ENCODE results near the gene KLRD1.
"Not testable (repeated sequence)": the region's sequence is repeated elsewhere in the genome, so short reads cannot be mapped to it uniquely, and the experiment has no call there.

KLRD1 gene

GRCh38 chr12:10338470-10338869, 30.8 kb downstream of the KLRD1 start:
- DNase-seq (ENCODE audit: low read depth, low spot score), result not testable (repeated sequence)

- DNase-seq (ENCODE audit: low read depth, low spot score), result no peak
Measured at GRCh38 chr12:10339053-10339840, 31.6 kb downstream of the KLRD1 start.

DNA sequence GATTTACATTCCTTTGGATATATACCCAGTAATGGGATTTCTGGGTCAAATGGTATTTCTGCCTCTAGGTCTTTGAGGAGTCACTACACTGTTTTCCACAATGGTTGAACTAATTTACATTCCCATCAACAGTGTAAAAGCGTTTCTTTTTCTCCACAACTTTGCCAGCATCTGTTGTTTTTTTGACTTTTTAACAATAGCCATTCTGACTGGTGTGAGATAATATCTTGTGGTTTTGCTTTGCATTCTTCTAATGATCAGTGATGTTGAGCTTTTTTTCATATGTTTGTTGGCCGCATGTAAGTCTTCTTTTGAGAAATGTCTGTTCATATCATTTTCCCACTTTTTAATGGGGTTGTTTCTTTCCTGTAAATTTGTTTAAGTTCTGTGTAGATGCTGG, 33.3 kb downstream of the KLRD1 start:
- DNase-seq (ENCODE audit: low read depth, low spot score), result not testable (repeated sequence)

DNA sequence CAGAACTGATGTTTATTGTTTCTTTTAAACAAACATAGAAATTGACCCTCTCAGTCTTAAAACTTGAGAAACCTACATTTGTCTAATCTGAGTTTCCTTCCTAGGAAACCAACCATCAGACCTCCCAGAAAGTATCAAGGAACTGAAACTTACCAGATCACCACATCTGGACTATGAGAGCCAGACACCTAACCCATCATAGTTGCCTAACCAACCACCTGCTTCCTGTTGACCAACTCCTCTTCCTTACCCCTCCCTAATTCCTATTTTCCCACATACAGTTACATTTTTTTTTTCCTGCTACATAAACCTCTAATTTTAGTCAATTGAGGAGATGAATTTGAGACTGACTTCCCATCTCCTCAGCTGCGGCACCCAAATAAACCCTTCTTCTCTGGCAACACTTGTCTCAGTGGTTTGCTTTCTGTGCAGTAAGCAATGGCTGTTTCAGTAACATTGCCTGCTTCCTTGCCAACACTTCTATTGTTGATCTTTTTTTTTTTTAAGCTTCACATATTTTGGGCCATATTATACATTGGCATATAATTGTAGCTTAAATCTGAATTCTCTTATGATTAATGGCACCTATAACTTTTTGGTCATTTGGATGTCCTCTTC, 34.3 kb downstream of the KLRD1 start:
- DNase-seq (ENCODE audit: low read depth, low spot score), result no peak

GRCh38 chr12:10351457-10351856, 43.8 kb downstream of the KLRD1 start:
- DNase-seq (ENCODE audit: low read depth, low spot score), result not testable (repeated sequence)

DNA sequence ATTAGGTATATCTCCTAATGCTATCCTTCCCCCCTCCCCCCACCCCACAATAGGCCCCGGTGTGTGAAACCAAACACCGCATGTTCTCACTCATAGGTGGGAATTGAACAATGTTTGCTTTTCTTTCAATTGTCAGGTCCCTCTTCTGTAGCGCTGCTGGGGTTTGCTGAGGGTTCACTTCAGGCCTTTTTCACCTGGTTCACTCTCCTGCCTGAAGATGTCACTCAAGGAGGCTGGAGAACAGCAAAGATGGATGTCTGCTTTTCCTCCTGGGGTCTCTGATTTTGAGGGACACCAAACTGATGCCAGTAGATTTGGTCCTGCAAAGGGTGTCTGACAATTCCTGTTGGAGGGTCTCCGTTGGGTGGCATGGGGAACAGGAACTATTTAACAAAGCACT, 46.4 kb downstream of the KLRD1 start:
- DNase-seq (ENCODE audit: low read depth, low spot score), result no peak

GRCh38 chr12:10354502-10354901, 46.8 kb downstream of the KLRD1 start:
- DNase-seq (ENCODE audit: low read depth, low spot score), result no peak

- DNase-seq (ENCODE audit: low read depth, low spot score), result no peak
Measured at GRCh38 chr12:10358131-10358530, 50.5 kb downstream of the KLRD1 start.

DNA sequence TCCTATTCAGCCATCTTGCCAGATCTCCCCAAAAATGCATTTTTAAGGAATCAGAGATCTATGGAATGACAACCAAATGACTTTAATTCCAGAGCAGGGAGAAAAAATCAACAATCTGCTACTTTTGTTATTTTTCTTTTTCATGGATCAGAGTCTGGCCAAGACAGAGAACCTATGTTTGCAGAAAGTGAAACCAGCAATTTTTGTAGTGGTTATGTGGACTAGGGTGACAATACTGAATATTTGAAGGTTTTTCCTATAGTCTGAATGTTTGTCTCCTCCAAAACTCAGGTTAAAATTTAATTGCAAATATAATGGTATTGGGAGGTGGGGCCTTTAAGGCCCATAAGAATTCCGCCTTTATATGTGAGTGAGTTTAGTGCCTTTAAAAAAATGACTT, 51.3 kb downstream of the KLRD1 start:
- DNase-seq (ENCODE audit: low read depth, low spot score), result no peak

- DNase-seq (ENCODE audit: low read depth, low spot score), result no peak
Measured at GRCh38 chr12:10361084-10361483, 53.4 kb downstream of the KLRD1 start.

DNA sequence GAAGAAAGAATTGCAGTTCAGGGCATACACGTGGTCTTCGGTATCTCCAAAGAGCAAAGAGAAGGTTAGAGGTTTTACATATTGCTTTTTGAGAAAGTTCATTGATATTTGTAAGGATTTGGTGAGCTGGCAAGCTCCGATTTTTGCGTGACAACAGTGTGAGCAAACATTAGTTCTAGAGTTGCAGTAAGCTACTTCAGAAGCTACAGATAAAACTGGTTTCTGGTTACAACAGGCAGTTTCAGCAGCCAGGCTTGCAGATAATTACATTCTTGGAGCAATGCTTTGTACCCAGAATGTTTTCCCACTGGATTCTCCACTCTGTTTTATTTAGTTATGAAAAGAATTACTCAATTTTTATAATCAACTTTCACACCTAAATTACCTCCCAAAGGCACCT, 54.0 kb downstream of the KLRD1 start:
- no peak for DNase-seq (ENCODE audit: low read depth, low spot score)

- no peak for DNase-seq (ENCODE audit: low read depth, low spot score)
Measured at GRCh38 chr12:10362325-10362724, 54.7 kb downstream of the KLRD1 start.

DNA sequence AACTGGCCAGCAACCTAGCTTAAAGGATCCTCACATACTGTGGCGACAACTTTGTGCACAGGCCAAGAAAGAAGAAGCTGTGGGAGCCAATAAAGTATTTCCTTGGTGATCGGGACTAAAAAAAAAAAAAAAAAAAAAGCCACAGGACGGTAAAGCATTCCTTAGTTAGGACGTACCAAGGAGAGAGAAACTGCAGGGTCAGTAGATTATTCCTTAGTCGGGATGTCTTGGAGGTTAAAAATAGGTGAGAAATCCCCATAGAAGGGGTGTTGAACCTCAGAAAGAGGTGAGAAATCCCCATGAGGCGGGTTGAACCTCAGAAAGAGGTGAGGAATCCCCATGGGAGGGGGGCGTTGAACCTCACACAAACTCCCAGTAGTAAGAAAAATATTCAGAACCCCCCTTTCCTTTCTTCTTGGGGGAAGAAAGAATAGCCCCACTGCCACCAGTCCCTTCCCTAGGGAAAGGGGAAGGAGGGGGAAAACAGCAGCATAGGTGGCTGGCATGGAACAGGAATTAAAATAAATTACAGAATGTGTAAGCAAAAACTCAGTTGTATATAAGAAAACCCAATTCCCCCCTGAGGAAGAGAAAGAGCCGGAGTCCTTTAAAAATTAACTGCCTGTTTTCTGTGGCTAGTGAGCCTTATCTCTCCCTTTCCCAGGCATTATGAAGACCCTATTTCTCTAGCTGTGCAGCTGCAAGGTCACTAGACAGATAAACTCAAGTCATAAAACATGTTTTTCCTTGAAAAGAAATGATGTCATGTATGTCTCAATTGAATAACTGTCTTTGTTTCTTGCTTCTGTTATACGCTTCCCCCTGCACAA, 55.4 kb downstream of the KLRD1 start:
- no peak for DNase-seq (ENCODE audit: low read depth, low spot score)

- DNase-seq (ENCODE audit: low read depth, low spot score), result no peak
Measured at GRCh38 chr12:10363658-10363913, 55.9 kb downstream of the KLRD1 start.

DNA sequence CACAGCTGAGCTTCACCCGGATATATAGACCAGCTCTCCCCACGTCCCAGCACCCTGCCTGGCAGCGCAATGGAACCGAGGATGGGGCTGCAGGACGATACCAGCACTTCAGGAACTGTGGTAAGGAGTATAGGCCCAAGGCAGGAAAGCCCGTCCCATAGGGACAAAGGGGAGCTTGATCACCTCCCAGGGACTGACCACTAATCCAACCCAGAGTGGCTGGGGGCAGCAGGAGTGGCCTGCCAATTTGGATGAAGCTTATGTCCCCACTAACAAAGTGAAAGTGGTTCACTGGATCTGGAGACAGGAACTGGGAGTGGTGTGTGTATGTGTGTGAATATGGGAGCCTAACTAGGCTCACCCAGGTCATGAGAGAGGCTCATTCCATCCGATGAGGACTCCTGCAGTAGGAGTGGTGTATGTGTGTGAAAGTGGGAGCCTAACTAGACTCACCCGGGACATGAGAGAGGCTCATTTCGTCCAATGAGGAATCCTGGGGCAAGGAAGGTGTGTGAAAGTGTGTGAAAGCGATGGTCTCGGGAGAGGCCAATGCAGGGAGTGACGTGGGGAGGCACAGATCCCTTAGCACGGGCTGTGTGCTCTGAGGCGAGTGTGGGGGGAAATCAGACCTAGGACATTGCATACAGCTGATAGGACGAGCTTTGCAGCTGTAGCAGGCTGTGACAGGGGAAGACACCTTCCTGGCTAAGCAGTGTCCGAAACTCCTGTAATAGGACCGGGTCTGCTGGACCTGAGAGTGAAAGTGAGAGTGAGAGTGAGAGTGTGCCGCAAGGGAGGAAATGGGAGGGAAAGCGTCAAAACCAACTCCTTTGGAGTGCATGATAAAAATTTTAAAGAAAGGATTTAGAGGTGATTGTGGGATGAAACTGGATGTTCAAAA, 56.5 kb downstream of the KLRD1 start:
- DNase-seq (ENCODE audit: low read depth, low spot score), result no peak

GRCh38 chr12:10364815-10365622, 57.3 kb downstream of the KLRD1 start:
- peak; percentile 69 for DNase-seq (ENCODE audit: low read depth, low spot score)

- DNase-seq (ENCODE audit: low read depth, low spot score), result no peak
Measured at GRCh38 chr12:10365696-10366405, 58.2 kb downstream of the KLRD1 start.

- DNase-seq (ENCODE audit: low read depth, low spot score), result no peak
Measured at GRCh38 chr12:10366875-10367274, 59.2 kb downstream of the KLRD1 start.

GRCh38 chr12:10367714-10368113, 60.0 kb downstream of the KLRD1 start:
- DNase-seq (ENCODE audit: low read depth, low spot score), result not testable (repeated sequence)
